Keratinocyte (primary cell): ENCODE data around the gene ZGPAT. TPM values are rescaled to one million over a fixed set of nuclear protein-coding genes. Genes with fewer than 3 reads are reported as not detected.
A peak's percentile ranks its signal among the peaks of the same experiment; 100 is the strongest.

Source experiments
- DNase-seq: peaks from one replicate; pipeline ENCODE4 v3.0.0-alpha.2; 2011; ENCODE audit warnings: low read depth, missing footprints, low spot score
- FAIRE-seq: peaks from 2 replicates; lab custom pipeline; 2011; peaks lifted over from hg19 to GRCh38; lab: Jason Lieb, UNC
- H2AFZ ChIP-seq: 2 replicates; pipeline ENCODE4 v1.6.0; 2012; ENCODE audit warnings: low read length, control low read depth, inconsistent platforms; ENCODE audit not compliant: control insufficient read depth
- H3K27ac ChIP-seq: 2 replicates; pipeline ENCODE4 v1.5.1; 2011; ENCODE audit warnings: low read length; ENCODE audit not compliant: control insufficient read depth, insufficient read depth
- H3K27me3 ChIP-seq: 3 replicates; pipeline ENCODE4 v1.6.0; 2011; ENCODE audit warnings: low read length; ENCODE audit not compliant: control insufficient read depth, insufficient read depth; ENCODE audit errors: extremely low read depth
- H3K36me3 ChIP-seq, 2 experiments: 2 replicates in 1 of 2; 3 replicates in 1 of 2; pipeline ENCODE4 v1.5.1; 2011; ENCODE audit warnings: low read length in 2 of 2, mild to moderate bottlenecking in 1 of 2; ENCODE audit not compliant: control insufficient read depth in 2 of 2, insufficient read depth in 2 of 2; ENCODE audit errors: extremely low read depth in 1 of 2
- H3K4me1 ChIP-seq: 3 replicates; pipeline ENCODE4 v1.5.1; 2011; ENCODE audit warnings: low read length; ENCODE audit not compliant: control insufficient read depth, insufficient read depth; ENCODE audit errors: extremely low read depth
- H3K4me2 ChIP-seq: 3 replicates; pipeline ENCODE4 v1.6.0; 2011; ENCODE audit warnings: low read depth, low read length; ENCODE audit not compliant: control insufficient read depth, insufficient read depth; ENCODE audit errors: extremely low read depth
- H3K4me3 ChIP-seq, 3 experiments: fragments of 200-600 bp in 1 of 3; sonication (generic) in 1 of 3; 2 replicates in 2 of 3; 3 replicates in 1 of 3; pipeline ENCODE4 v1.5.1; 2011 to 2016; ENCODE audit warnings: low read length in 3 of 3, mild to moderate bottlenecking in 3 of 3, control low read depth in 2 of 3, inconsistent platforms in 1 of 3, low read depth in 1 of 3, mixed read lengths in 1 of 3, mixed run types in 1 of 3, moderate library complexity in 1 of 3; ENCODE audit not compliant: control insufficient read depth in 2 of 3, insufficient read depth in 2 of 3; ENCODE audit errors: extremely low read depth in 1 of 3
- H3K79me2 ChIP-seq: 2 replicates; pipeline ENCODE4 v1.6.0; 2012; ENCODE audit warnings: low read length; ENCODE audit not compliant: control insufficient read depth, insufficient read depth
- H3K9ac ChIP-seq: 3 replicates; pipeline ENCODE4 v1.6.0; 2011; ENCODE audit warnings: low read length; ENCODE audit not compliant: control insufficient read depth, insufficient read depth; ENCODE audit errors: extremely low read depth
- H3K9me1 ChIP-seq: 3 replicates; pipeline ENCODE4 v1.6.0; 2011; ENCODE audit warnings: low read length; ENCODE audit not compliant: control insufficient read depth, insufficient read depth; ENCODE audit errors: extremely low read depth
- H3K9me3 ChIP-seq: 2 replicates; pipeline ENCODE4 v1.5.1; 2012; ENCODE audit warnings: low read depth, low read length; ENCODE audit not compliant: control insufficient read depth
- H4K20me1 ChIP-seq: 3 replicates; pipeline ENCODE4 v1.6.0; 2011; ENCODE audit warnings: low read length; ENCODE audit not compliant: control insufficient read depth, insufficient read depth; ENCODE audit errors: extremely low read depth
- EZH2 ChIP-seq: IDR thresholded peaks from one replicate; pipeline ENCODE4 v1.6.1; 2012; ENCODE audit warnings: inconsistent platforms, mild to moderate bottlenecking, low read length, moderate library complexity
- dilution Hi-C: fragments of 300-500 bp; cut with MboI; formaldehyde crosslinking; loops from one replicate; pipeline ENCODE4 v1.7.0; 2020; ENCODE audit warnings: low sequenced_read_pairs; ENCODE audit not compliant: extremely low pct_ligation_motif_present
- polyA plus RNA-seq, 5 experiments: library from polyadenylated mRNA; depleted of rRNA in 3 of 5; stranded (reverse) in 3 of 5; stranded (forward) in 1 of 5; unstranded in 1 of 5; fragments of >200 nt; gene quantifications; 1 replicate in 1 of 5; 2 replicates in 3 of 5; 3 replicates in 1 of 5; pipeline versions ENCODE4 v1.2.1 to v1.2.3, GENCODE V29; 2011 to 2012; ENCODE audit warnings: missing spikeins in 2 of 5, low read depth in 1 of 5, low replicate concordance in 1 of 5
- TF ChIP-seq, protein P1 (sequence below), 3 experiments: IDR thresholded peaks in 1 of 3; conservative IDR thresholded peaks in 1 of 3; optimal IDR thresholded peaks in 1 of 3; 2 replicates in 2 of 3; 3 replicates in 1 of 3; pipeline versions ENCODE3 to v1.5.1; 2011; ENCODE audit warnings: low read length in 3 of 3, mild to moderate bottlenecking in 3 of 3, moderate library complexity in 2 of 3, control low read depth in 1 of 3, inconsistent platforms in 1 of 3; ENCODE audit not compliant: insufficient read depth in 2 of 3; ENCODE audit errors: extremely low read depth in 1 of 3

Gene ZGPAT
- polyA plus RNA-seq, 1 donor (not counting 4 experiments of a cell fraction or from before 2014, with no cell fraction given) = 7.8 TPM

DNA sequence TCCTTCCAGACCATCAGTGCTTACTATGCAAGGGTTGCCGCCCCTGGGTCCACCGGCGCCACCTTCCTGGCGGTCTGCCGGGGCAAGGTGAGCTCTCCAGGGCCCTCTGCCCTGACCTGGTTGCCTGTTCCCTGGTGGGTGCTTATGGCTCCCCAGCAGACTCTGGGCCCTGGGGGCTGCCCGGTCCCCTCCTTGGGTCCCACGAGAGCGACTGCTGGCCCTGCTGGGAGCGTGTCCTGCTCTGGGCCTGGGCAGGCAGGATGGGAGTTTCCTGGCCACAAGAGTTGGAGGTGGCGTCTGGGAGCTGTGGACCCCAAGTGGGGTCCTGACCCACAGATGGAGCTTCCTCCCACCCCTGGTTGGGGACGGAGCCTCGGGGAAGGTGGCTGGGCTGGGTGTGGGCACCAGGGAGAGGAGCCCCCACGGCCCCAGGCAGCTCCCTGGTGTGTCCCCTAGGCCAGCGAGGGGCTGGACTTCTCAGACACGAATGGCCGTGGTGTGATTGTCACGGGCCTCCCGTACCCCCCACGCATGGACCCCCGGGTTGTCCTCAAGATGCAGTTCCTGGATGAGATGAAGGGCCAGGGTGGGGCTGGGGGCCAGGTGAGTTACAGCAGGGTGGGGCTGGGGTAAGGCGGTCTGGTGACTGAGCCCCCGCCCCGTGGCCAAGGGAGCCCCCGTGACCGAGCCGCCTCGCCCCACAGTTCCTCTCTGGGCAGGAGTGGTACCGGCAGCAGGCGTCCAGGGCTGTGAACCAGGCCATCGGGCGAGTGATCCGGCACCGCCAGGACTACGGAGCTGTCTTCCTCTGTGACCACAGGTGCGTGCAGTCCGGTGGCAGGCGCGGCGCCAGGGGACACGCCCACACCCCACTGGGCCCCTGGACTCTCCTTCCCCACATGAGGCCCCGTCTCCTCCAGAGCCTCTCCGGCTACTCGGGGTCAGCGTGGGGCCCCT lies 18.5 kb upstream of the ZGPAT start:
- Histone ChIP-seq H3K79me2 (no peaks in the 10 kb centered on the region), H3K9ac (no peak overlapping the region), H3K9me3 (no peaks in the 10 kb centered on the region), H3K4me1 (peaks cover 22% of the 10 kb centered on the region), H4K20me1 (no peaks in the 10 kb centered on the region), H3K27me3 (no peaks in the 10 kb centered on the region), H3K4me3 (no peak overlapping the region), H2AFZ (no peak overlapping the region), H3K4me2 (no peak overlapping the region), H3K9me1 (no peaks in the 10 kb centered on the region), H3K36me3 (no peaks in the 10 kb centered on the region), H3K27ac (no peak overlapping the region)
- TF ChIP-seq, protein P1, sequence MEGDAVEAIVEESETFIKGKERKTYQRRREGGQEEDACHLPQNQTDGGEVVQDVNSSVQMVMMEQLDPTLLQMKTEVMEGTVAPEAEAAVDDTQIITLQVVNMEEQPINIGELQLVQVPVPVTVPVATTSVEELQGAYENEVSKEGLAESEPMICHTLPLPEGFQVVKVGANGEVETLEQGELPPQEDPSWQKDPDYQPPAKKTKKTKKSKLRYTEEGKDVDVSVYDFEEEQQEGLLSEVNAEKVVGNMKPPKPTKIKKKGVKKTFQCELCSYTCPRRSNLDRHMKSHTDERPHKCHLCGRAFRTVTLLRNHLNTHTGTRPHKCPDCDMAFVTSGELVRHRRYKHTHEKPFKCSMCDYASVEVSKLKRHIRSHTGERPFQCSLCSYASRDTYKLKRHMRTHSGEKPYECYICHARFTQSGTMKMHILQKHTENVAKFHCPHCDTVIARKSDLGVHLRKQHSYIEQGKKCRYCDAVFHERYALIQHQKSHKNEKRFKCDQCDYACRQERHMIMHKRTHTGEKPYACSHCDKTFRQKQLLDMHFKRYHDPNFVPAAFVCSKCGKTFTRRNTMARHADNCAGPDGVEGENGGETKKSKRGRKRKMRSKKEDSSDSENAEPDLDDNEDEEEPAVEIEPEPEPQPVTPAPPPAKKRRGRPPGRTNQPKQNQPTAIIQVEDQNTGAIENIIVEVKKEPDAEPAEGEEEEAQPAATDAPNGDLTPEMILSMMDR (optimal IDR thresholded peaks at IDR 0.05 in 1 of 3, IDR thresholded peaks at IDR 0.05 in 1 of 3, conservative IDR thresholded peaks at IDR 0.05 in 1 of 3; ENCODE audit: extremely low read depth in 1 of 3, insufficient read depth in 2 of 3, low read length in 3 of 3) = peak in 1 of 3 experiments; percentile 6
- TF ChIP-seq EZH2 = no peak
- FAIRE-seq (no peak), DNase-seq (no peak)
- dilution Hi-C loops = no loop called here

DNA sequence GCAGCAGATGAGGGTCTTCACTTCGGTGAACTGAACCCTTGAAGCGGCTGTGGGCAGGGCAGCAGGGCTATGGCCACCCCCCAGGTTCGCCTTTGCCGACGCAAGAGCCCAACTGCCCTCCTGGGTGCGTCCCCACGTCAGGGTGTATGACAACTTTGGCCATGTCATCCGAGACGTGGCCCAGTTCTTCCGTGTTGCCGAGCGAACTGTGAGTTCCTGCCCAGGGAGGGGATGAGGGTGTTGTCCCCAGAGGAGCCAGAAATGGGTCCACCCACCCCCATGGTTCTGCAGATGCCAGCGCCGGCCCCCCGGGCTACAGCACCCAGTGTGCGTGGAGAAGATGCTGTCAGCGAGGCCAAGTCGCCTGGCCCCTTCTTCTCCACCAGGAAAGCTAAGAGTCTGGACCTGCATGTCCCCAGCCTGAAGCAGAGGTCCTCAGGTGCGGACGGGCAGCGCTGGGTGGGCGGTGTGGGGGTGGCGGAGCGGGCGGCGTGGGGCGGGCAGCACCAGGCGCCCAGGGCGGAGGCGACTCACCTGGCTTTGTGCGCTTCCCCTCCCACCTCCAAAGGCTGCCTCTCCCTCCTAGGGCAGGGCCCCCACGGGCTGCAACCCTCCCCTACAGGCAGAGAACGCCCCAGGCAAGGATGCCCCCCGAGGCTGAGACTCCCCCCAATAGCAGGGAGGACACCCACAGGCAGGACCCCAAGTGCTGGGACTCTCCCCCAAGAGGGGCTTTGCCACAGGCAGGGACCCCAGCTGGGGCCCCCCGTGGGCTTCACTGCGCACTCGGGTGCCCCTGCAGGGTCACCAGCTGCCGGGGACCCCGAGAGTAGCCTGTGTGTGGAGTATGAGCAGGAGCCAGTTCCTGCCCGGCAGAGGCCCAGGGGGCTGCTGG lies 17.6 kb upstream of the ZGPAT start:
- DNase-seq = no peak
- Histone ChIP-seq H3K4me2 (no peak overlapping the region), H3K4me3 (no peak overlapping the region), H3K36me3 (no peaks in the 10 kb centered on the region), H3K9me1 (no peaks in the 10 kb centered on the region), H3K27ac (no peak overlapping the region), H3K27me3 (no peaks in the 10 kb centered on the region), H2AFZ (no peak overlapping the region), H4K20me1 (no peaks in the 10 kb centered on the region), H3K9me3 (no peaks in the 10 kb centered on the region), H3K79me2 (no peaks in the 10 kb centered on the region), H3K9ac (no peak overlapping the region), H3K4me1 (peaks cover 30% of the 10 kb centered on the region)
- dilution Hi-C loops = no loop called here
- TF ChIP-seq, protein P1 (optimal IDR thresholded peaks at IDR 0.05 in 1 of 3, IDR thresholded peaks at IDR 0.05 in 1 of 3, conservative IDR thresholded peaks at IDR 0.05 in 1 of 3; ENCODE audit: extremely low read depth in 1 of 3, insufficient read depth in 2 of 3, low read length in 3 of 3) = no peak
- TF ChIP-seq EZH2 = no peak
- no peak for FAIRE-seq
